GM23248 (cell line): ENCODE data around the gene MUC3A. TPM values are rescaled to one million over a fixed set of nuclear protein-coding genes. Genes with fewer than 3 reads are reported as not detected.

Experiments used
- DNase-seq: peaks from one replicate; pipeline ENCODE4 v3.0.0-alpha.2; 2015
- H2AFZ ChIP-seq: fragments of 200-600 bp; sonication (generic); 2 replicates; pipeline ENCODE4 v1.6.1; 2016; ENCODE audit warnings: antibody characterized with exemption
- H3F3A ChIP-seq: fragments of 200-600 bp; sonication (generic); 2 replicates; pipeline ENCODE4 v1.6.1; 2016; ENCODE audit warnings: mild to moderate bottlenecking, antibody characterized with exemption, mixed run types; ENCODE audit not compliant: insufficient read depth
- H3K27ac ChIP-seq: fragments of 200-600 bp; sonication (generic); 2 replicates; pipeline ENCODE4 v1.5.1; 2016; ENCODE audit warnings: mild to moderate bottlenecking
- H3K27me3 ChIP-seq: fragments of 200-600 bp; sonication (generic); replicated peaks from 2 replicates; pipeline ENCODE4 v1.6.1; 2016; ENCODE audit warnings: mild to moderate bottlenecking; ENCODE audit not compliant: insufficient read depth
- H3K36me3 ChIP-seq: fragments of 200-600 bp; sonication (generic); 2 replicates; pipeline ENCODE4 v1.6.1; 2016; ENCODE audit warnings: low read depth, mild to moderate bottlenecking
- H3K4me1 ChIP-seq: fragments of 200-600 bp; sonication (generic); 2 replicates; pipeline ENCODE4 v1.6.1; 2016; ENCODE audit warnings: mild to moderate bottlenecking; ENCODE audit not compliant: insufficient read depth
- H3K4me2 ChIP-seq: fragments of 200-600 bp; sonication (generic); one replicate; pipeline ENCODE4 v1.6.1; 2016; ENCODE audit warnings: mild to moderate bottlenecking; ENCODE audit not compliant: unreplicated experiment
- H3K4me3 ChIP-seq: fragments of 200-600 bp; sonication (generic); 2 replicates; pipeline ENCODE4 v1.5.1; 2016; ENCODE audit warnings: mild to moderate bottlenecking
- H3K79me2 ChIP-seq: fragments of 200-600 bp; sonication (generic); 2 replicates; pipeline ENCODE4 v1.6.1; 2016; ENCODE audit warnings: mild to moderate bottlenecking; ENCODE audit not compliant: insufficient read depth
- H3K9ac ChIP-seq: fragments of 200-600 bp; sonication (generic); 2 replicates; pipeline ENCODE4 v1.6.1; 2016; ENCODE audit warnings: mild to moderate bottlenecking
- H3K9me2 ChIP-seq: fragments of 200-600 bp; sonication (generic); 2 replicates; pipeline ENCODE4 v1.6.1; 2016; ENCODE audit warnings: mixed run types, mild to moderate bottlenecking, moderate library complexity; ENCODE audit not compliant: insufficient read depth
- H3K9me3 ChIP-seq: fragments of 200-600 bp; sonication (generic); one replicate; pipeline ENCODE4 v1.6.1; 2017; ENCODE audit warnings: low read depth
- H4K20me1 ChIP-seq: fragments of 200-600 bp; sonication (generic); 2 replicates; pipeline ENCODE4 v1.6.0; 2016; ENCODE audit not compliant: insufficient read depth
- EZH2 ChIP-seq: fragments of 200-600 bp; sonication (generic); IDR thresholded peaks from 2 replicates; pipeline ENCODE4 v1.6.1; 2018; ENCODE audit warnings: antibody characterized with exemption, mild to moderate bottlenecking; ENCODE audit not compliant: insufficient read depth, poor library complexity, severe bottlenecking
- EZH2phosphoT487 ChIP-seq: fragments of 200-600 bp; sonication (generic); IDR thresholded peaks from 2 replicates; pipeline ENCODE4 v1.6.1; 2018; ENCODE audit warnings: antibody characterized with exemption, moderate library complexity, mild to moderate bottlenecking, low read depth; ENCODE audit not compliant: insufficient read depth
- WGBS, 2 experiments: methylation state at CpG; one replicate each; pipeline ENCODE4 v1.1.6; 2015 to 2017; ENCODE audit warnings: low lambda C conversion rate in 2 of 2, low coverage in 1 of 2; ENCODE audit errors: missing lambda C conversion rate in 2 of 2; 5-methylcytosine and 5-hydroxymethylcytosine counted together
- in situ Hi-C: fragments of 300-500 bp; cut with MboI; formaldehyde crosslinking; loops from 2 replicates; pipeline ENCODE4 v1.15.0; 2020
- polyA plus RNA-seq: library from polyadenylated mRNA; unstranded; fragments of >200 nt; fragmentation: Nextera tagmentation; extraction: Ambion mirVana; gene quantifications from 2 replicates; pipeline ENCODE4 v1.2.1, GENCODE V29; 2016
- total RNA-seq: library from RNA; depleted of rRNA; stranded (reverse); fragments of >200 nt; shearing (Covaris generic); gene quantifications from 2 replicates; pipeline ENCODE4 v1.2.3, GENCODE V29; 2014; rRNA removed

MUC3A gene, protein sequence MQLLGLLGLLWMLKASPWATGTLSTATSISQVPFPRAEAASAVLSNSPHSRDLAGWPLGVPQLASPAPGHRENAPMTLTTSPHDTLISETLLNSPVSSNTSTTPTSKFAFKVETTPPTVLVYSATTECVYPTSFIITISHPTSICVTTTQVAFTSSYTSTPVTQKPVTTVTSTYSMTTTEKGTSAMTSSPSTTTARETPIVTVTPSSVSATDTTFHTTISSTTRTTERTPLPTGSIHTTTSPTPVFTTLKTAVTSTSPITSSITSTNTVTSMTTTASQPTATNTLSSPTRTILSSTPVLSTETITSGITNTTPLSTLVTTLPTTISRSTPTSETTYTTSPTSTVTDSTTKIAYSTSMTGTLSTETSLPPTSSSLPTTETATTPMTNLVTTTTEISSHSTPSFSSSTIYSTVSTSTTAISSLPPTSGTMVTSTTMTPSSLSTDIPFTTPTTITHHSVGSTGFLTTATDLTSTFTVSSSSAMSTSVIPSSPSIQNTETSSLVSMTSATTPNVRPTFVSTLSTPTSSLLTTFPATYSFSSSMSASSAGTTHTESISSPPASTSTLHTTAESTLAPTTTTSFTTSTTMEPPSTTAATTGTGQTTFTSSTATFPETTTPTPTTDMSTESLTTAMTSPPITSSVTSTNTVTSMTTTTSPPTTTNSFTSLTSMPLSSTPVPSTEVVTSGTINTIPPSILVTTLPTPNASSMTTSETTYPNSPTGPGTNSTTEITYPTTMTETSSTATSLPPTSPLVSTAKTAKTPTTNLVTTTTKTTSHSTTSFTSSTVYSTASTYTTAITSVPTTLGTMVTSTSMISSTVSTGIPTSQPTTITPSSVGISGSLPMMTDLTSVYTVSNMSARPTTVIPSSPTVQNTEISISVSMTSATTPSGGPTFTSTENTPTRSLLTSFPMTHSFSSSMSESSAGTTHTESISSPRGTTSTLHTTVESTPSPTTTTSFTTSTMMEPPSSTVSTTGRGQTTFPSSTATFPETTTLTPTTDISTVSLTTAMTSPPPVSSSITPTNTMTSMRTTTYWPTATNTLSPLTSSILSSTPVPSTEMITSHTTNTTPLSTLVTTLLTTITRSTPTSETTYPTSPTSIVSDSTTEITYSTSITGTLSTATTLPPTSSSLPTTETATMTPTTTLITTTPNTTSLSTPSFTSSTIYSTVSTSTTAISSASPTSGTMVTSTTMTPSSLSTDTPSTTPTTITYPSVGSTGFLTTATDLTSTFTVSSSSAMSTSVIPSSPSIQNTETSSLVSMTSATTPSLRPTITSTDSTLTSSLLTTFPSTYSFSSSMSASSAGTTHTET (N-terminal part only)
- not detected in 2 replicates for total RNA-seq
- polyA plus RNA-seq = not detected in 2 replicates

DNA sequence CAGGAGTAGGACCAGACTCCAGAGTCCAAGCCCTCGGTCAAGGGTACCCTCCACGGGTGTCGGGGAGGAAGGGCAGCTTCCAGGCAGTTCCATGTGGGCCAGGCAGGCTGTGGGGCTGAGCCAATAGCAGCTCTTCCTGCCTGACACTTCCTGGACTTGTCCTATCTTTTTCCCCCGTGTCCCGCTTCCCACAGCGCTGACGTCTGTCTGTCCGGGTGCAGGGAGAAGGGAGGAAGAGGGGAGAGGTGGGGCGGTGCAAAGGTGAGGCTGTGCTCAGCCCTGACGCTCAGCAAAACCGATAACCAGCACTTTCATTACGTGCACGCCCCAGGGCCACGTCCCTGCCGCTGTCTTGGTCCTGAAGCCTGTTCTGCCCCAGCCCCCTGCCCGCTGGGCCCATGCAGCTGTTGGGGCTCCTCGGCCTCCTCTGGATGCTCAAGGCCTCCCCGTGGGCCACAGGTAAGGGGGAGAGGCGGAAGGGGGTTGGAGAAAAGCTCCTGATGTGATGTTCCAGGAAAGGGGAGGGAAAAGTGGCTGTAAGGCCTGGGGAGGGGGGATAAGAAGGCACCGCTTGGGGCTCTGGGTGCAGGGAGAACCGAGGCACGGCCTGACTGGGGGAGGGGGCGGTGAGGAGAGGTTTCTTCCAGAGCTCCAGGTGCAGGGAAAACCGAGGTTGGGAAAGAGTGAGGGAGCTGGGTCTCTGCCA, at the start of gene MUC3A:
MUC3A (plus strand) TSS at position 308 of the 706 bp plus-strand sequence; CDS start at position 399, 91 bp downstream.
- DNase-seq = no peak
- Histone ChIP-seq H3K27me3 (no peaks in the 10 kb centered on the region; the same call in none of the 2 replicates), H3K4me2 (no peak within 1 kb of the TSS), H3K4me3 (no peak within 1 kb of the TSS), H3K9me2 (no peaks in the 10 kb centered on the region), H3K27ac (no peak within 1 kb of the TSS), H3K4me1 (no peaks in the 10 kb centered on the region), H3K9me3 (no peaks in the 10 kb centered on the region), H3K9ac (no peak within 1 kb of the TSS), H4K20me1 (no peaks in the 10 kb centered on the region), H3K36me3 (no peaks in the 10 kb centered on the region), H2AFZ (no peak within 1 kb of the TSS), H3K79me2 (no peaks in the 10 kb centered on the region), H3F3A (no peaks in the 10 kb centered on the region)
- TF ChIP-seq EZH2 (no peak), EZH2phosphoT487 (no peak)
- WGBS, 2 experiments = 34% methylated on average over 22 to 24 of the region's 24 CpGs
- in situ Hi-C loops = no loop called here

- Histone ChIP-seq H3K9me2 (no peaks in the 10 kb centered on the region), H3K36me3 (no peaks in the 10 kb centered on the region), H3F3A (no peaks in the 10 kb centered on the region), H3K9ac (no peak overlapping the region), H3K27me3 (peaks cover 31% of the 10 kb centered on the region), H3K4me3 (no peak overlapping the region), H2AFZ (no peak overlapping the region), H3K4me1 (no peaks in the 10 kb centered on the region), H3K9me3 (no peaks in the 10 kb centered on the region), H3K79me2 (no peaks in the 10 kb centered on the region), H3K4me2 (no peak overlapping the region), H4K20me1 (no peaks in the 10 kb centered on the region), H3K27ac (no peak overlapping the region)
- TF ChIP-seq EZH2 (no peak), EZH2phosphoT487 (no peak)
- WGBS, 2 experiments = 84 to 87% methylated on average over 2 of the region's 2 CpGs
- DNase-seq = no peak
- in situ Hi-C loops = loop anchor here (5.0 kb wide), 1 partner anchor 151 kb away; no protein-coding TSS in a partner anchor
These were observed 48.4 kb upstream of the MUC3A start for GRCh38 chr7:100900978-100901377.

DNA sequence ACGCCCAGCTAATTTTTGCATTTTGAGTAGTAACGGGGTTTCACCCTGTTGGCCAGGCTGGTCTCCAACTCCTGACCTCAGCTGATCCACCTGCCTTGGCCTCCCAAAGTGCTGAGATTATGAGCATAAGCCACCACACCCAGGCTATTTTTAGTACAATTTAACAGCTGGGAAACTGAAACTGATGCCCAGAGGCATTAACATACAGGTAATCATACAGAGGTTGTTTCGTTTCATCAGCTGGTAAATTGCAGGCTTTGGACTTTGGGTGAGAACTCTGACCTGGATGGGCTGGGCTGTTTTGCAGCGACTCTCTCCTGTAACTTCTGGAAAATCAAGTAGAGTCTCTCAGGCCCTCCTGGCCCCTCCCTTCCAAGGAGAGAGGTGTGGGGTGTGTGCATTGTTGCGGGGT, 47.4 kb upstream of the MUC3A start:
- H3K9me3 ChIP-seq = no peaks in the 10 kb centered on the region
- H3K27me3 ChIP-seq = peaks cover 24% of the 10 kb centered on the region
- in situ Hi-C loops = loop anchor here (5.0 kb wide), 1 partner anchor 150 kb away; no protein-coding TSS in a partner anchor
- no peak overlapping the region for H3K4me2 ChIP-seq
- no peaks in the 10 kb centered on the region for H3K9me2 ChIP-seq
- H3K4me3 ChIP-seq = no peak overlapping the region
- H3F3A ChIP-seq = no peaks in the 10 kb centered on the region
- no peak for DNase-seq
- H3K4me1 ChIP-seq = no peaks in the 10 kb centered on the region
- no peak for TF ChIP-seq EZH2
- TF ChIP-seq EZH2phosphoT487 = no peak
- no peaks in the 10 kb centered on the region for H3K36me3 ChIP-seq
- no peaks in the 10 kb centered on the region for H3K79me2 ChIP-seq
- H4K20me1 ChIP-seq = no peaks in the 10 kb centered on the region
- no peak overlapping the region for H3K27ac ChIP-seq
- H2AFZ ChIP-seq = no peak overlapping the region
- no peak overlapping the region for H3K9ac ChIP-seq
- 49 to 59% methylated on average over 5 of the region's 5 CpGs for WGBS, 2 experiments
